ENCODE results near the gene DYNLRB1.

DYNLRB1 gene

GRCh38 chr20:34562641-34563040 is 46.4 kb downstream of the DYNLRB1 start:
- Mint-ChIP-seq H3K27ac (no peak overlapping the region), H3K27me3 (no peaks in the 10 kb centered on the region), H3K9me3 (no peaks in the 10 kb centered on the region), H3K4me1 (ENCODE audit: low read depth) (peaks cover 7% of the 10 kb centered on the region), H3K36me3 (ENCODE audit: low read depth) (peaks cover 18% of the 10 kb centered on the region), H3K4me3 (no peak overlapping the region)
- intact Hi-C loops (cut with micrococcal nuclease): no loop called here

- Mint-ChIP-seq H3K9me3 (no peaks in the 10 kb centered on the region), H3K27ac (no peak overlapping the region), H3K4me1 (ENCODE audit: low read depth) (no peaks in the 10 kb centered on the region), H3K27me3 (no peaks in the 10 kb centered on the region), H3K36me3 (ENCODE audit: low read depth) (peaks cover 29% of the 10 kb centered on the region), H3K4me3 (no peak overlapping the region)
- intact Hi-C loops (cut with micrococcal nuclease): no loop called here
These were observed 48.6 kb downstream of the DYNLRB1 start for GRCh38 chr20:34564833-34565232.

GRCh38 chr20:34566978-34567891 is 51.0 kb downstream of the DYNLRB1 start:
- Mint-ChIP-seq H3K4me3 (no peak overlapping the region), H3K4me1 (ENCODE audit: low read depth) (peaks cover 11% of the 10 kb centered on the region), H3K9me3 (no peaks in the 10 kb centered on the region), H3K36me3 (ENCODE audit: low read depth) (peaks cover 36% of the 10 kb centered on the region), H3K27ac (no peak overlapping the region), H3K27me3 (no peaks in the 10 kb centered on the region)
- intact Hi-C loops (cut with micrococcal nuclease): no loop called here

GRCh38 chr20:34567892-34568865 is 52.0 kb downstream of the DYNLRB1 start:
- no peaks in the 10 kb centered on the region for H3K27me3 Mint-ChIP-seq
- intact Hi-C loops (cut with micrococcal nuclease): no loop called here
- no peak overlapping the region for H3K27ac Mint-ChIP-seq
- no peak overlapping the region for H3K4me3 Mint-ChIP-seq
- H3K4me1 Mint-ChIP-seq (ENCODE audit: low read depth): peaks cover 11% of the 10 kb centered on the region
- peaks cover 33% of the 10 kb centered on the region for H3K36me3 Mint-ChIP-seq (ENCODE audit: low read depth)
- H3K9me3 Mint-ChIP-seq: no peaks in the 10 kb centered on the region

- intact Hi-C loops (cut with micrococcal nuclease): no loop called here
- Mint-ChIP-seq H3K4me1 (ENCODE audit: low read depth) (peaks cover 11% of the 10 kb centered on the region), H3K27ac (no peak overlapping the region), H3K27me3 (no peaks in the 10 kb centered on the region), H3K36me3 (ENCODE audit: low read depth) (peaks cover 44% of the 10 kb centered on the region), H3K4me3 (no peak overlapping the region), H3K9me3 (no peaks in the 10 kb centered on the region)
These were observed 53.4 kb downstream of the DYNLRB1 start for GRCh38 chr20:34569598-34569997.

GRCh38 chr20:34570859-34571306 is 54.7 kb downstream of the DYNLRB1 start:
- Mint-ChIP-seq H3K27ac (no peak overlapping the region), H3K4me1 (ENCODE audit: low read depth) (peaks cover 11% of the 10 kb centered on the region), H3K9me3 (no peaks in the 10 kb centered on the region), H3K36me3 (ENCODE audit: low read depth) (peaks cover 49% of the 10 kb centered on the region), H3K27me3 (no peaks in the 10 kb centered on the region), H3K4me3 (no peak overlapping the region)
- intact Hi-C loops (cut with micrococcal nuclease): no loop called here

- H3K36me3 Mint-ChIP-seq (ENCODE audit: low read depth): peaks cover 49% of the 10 kb centered on the region
- H3K27ac Mint-ChIP-seq: no peak overlapping the region
- no peaks in the 10 kb centered on the region for H3K9me3 Mint-ChIP-seq
- peaks cover 11% of the 10 kb centered on the region for H3K4me1 Mint-ChIP-seq (ENCODE audit: low read depth)
- intact Hi-C loops (cut with micrococcal nuclease): no loop called here
- H3K4me3 Mint-ChIP-seq: no peak overlapping the region
- H3K27me3 Mint-ChIP-seq: no peaks in the 10 kb centered on the region
These were observed 55.5 kb downstream of the DYNLRB1 start for GRCh38 chr20:34571753-34572152.

- Mint-ChIP-seq H3K27me3 (no peaks in the 10 kb centered on the region), H3K36me3 (ENCODE audit: low read depth) (peaks cover 35% of the 10 kb centered on the region), H3K4me1 (ENCODE audit: low read depth) (peaks cover 11% of the 10 kb centered on the region), H3K4me3 (no peak overlapping the region), H3K27ac (no peak overlapping the region), H3K9me3 (no peaks in the 10 kb centered on the region)
- intact Hi-C loops (cut with micrococcal nuclease): no loop called here
These were observed 57.5 kb downstream of the DYNLRB1 start for GRCh38 chr20:34573541-34574300.

- Mint-ChIP-seq H3K36me3 (ENCODE audit: low read depth) (peaks cover 38% of the 10 kb centered on the region), H3K27ac (no peak overlapping the region), H3K4me1 (ENCODE audit: low read depth) (peaks cover 11% of the 10 kb centered on the region), H3K9me3 (no peaks in the 10 kb centered on the region), H3K4me3 (no peak overlapping the region), H3K27me3 (no peaks in the 10 kb centered on the region)
- intact Hi-C loops (cut with micrococcal nuclease): no loop called here
These were observed 58.2 kb downstream of the DYNLRB1 start for GRCh38 chr20:34574426-34574825.

GRCh38 chr20:34574861-34575260 is 58.6 kb downstream of the DYNLRB1 start:
- no peak overlapping the region for H3K4me3 Mint-ChIP-seq
- H3K27me3 Mint-ChIP-seq: no peaks in the 10 kb centered on the region
- H3K9me3 Mint-ChIP-seq: no peaks in the 10 kb centered on the region
- peaks cover 12% of the 10 kb centered on the region for H3K4me1 Mint-ChIP-seq (ENCODE audit: low read depth)
- no peak overlapping the region for H3K27ac Mint-ChIP-seq
- H3K36me3 Mint-ChIP-seq (ENCODE audit: low read depth): peaks cover 41% of the 10 kb centered on the region
- intact Hi-C loops (cut with micrococcal nuclease): no loop called here

- Mint-ChIP-seq H3K36me3 (ENCODE audit: low read depth) (peaks cover 44% of the 10 kb centered on the region), H3K4me3 (no peak overlapping the region), H3K27ac (no peak overlapping the region), H3K9me3 (no peaks in the 10 kb centered on the region), H3K4me1 (ENCODE audit: low read depth) (peaks cover 16% of the 10 kb centered on the region), H3K27me3 (no peaks in the 10 kb centered on the region)
- intact Hi-C loops (cut with micrococcal nuclease): no loop called here
These were observed 59.0 kb downstream of the DYNLRB1 start for GRCh38 chr20:34575271-34575670.

GRCh38 chr20:34575756-34576155 is 59.5 kb downstream of the DYNLRB1 start:
- H3K27me3 Mint-ChIP-seq: no peaks in the 10 kb centered on the region
- H3K4me1 Mint-ChIP-seq (ENCODE audit: low read depth): peaks cover 20% of the 10 kb centered on the region
- peaks cover 48% of the 10 kb centered on the region for H3K36me3 Mint-ChIP-seq (ENCODE audit: low read depth)
- H3K9me3 Mint-ChIP-seq: no peaks in the 10 kb centered on the region
- H3K4me3 Mint-ChIP-seq: no peak overlapping the region
- intact Hi-C loops (cut with micrococcal nuclease): no loop called here
- no peak overlapping the region for H3K27ac Mint-ChIP-seq

GRCh38 chr20:34577061-34577460 is 60.8 kb downstream of the DYNLRB1 start:
- Mint-ChIP-seq H3K4me3 (no peak overlapping the region), H3K27me3 (no peaks in the 10 kb centered on the region), H3K4me1 (ENCODE audit: low read depth) (peaks cover 10% of the 10 kb centered on the region), H3K27ac (no peak overlapping the region), H3K36me3 (ENCODE audit: low read depth) (peaks cover 47% of the 10 kb centered on the region), H3K9me3 (no peaks in the 10 kb centered on the region)
- intact Hi-C loops (cut with micrococcal nuclease): no loop called here
